ENCODE measurements around the gene TMEM220.

GRCh38 chr17:10769840-10770239, 40.0 kb upstream of the TMEM220 start:
- TF ChIP-seq EZH2 (IDR thresholded peaks at IDR 0.05; ENCODE audit: insufficient read depth, poor library complexity, severe bottlenecking) (no peak), EZH2phosphoT487 (IDR thresholded peaks at IDR 0.05; ENCODE audit: insufficient read depth, low read depth) (no peak)

Measured in GM23248 (cell line).